GM18519 (cell line): Measurements from ENCODE around the gene TTR.

Source experiments
- ATAC-seq: cut with Tn5 transposase; IDR thresholded peaks from one replicate; pipeline ENCODE4 v1.9.1; 2021; ENCODE audit warnings: mild to moderate bottlenecking, moderate library complexity; ENCODE audit not compliant: unreplicated experiment, low FRiP score

TTR gene

GRCh38 chr18:31612124-31612523 lies 20.4 kb downstream of the TTR start:
- no peak for ATAC-seq

- ATAC-seq, result no peak
Observed at GRCh38 chr18:31614044-31614443, 22.4 kb downstream of the TTR start.

DNA sequence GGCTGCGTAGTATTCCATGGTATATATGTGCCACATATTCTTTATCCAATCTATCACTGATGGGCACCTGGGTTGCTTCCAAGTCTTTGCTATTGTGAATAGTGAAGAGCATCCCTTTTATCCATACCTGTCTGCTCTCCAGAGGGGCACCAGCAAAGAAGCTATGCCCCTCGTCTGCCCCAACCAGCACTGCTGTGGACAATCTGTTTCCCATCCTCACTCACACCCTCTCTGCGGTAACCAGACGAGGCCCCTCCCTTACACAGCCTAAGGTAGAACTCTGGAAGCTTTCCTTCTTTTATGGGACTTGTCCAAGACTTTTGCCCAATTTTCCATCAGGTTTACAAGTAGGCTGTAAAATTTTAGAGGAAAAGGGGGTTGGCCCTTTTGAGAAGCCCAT lies 24.9 kb downstream of the TTR start:
- ATAC-seq, result no peak

DNA sequence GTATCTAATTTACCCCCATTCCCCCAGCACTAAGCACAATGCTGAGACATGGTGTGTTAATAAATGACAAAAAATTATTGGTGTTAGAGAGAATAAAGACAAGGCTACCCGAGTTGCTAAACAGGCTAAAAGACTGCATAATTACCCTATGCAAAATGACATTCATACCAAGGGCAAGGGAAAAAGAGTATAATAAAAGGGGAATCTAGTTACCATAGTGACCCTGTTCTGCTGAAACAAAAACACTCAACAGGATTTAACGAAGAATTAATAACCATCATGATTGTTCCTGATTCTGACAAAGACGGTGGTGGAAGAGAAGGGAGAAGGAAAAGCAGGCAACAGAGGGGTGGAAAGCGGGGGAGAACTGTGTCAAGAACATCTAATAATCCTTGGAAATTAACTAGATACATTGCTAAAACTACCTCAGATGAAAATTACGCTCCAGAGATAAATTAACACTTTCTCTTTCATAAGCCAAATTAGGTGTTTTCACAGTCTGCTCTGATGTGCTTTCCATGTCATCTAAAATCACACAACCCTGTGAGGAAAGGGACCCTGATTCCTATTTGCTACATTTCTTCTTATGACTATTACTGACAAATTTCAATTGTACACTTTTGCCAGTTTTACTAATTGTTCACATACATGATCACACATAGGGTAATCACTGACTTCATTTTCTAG lies 25.5 kb downstream of the TTR start:
- ATAC-seq, result no peak

- no peak for ATAC-seq
Observed at GRCh38 chr18:31618801-31619200, 27.1 kb downstream of the TTR start.

GRCh38 chr18:31619291-31619690 lies 27.6 kb downstream of the TTR start:
- ATAC-seq, result no peak

GRCh38 chr18:31624892-31625640 lies 33.4 kb downstream of the TTR start:
- no peak for ATAC-seq

- ATAC-seq, result no peak
Observed at GRCh38 chr18:31626409-31626808, 34.7 kb downstream of the TTR start.

DNA sequence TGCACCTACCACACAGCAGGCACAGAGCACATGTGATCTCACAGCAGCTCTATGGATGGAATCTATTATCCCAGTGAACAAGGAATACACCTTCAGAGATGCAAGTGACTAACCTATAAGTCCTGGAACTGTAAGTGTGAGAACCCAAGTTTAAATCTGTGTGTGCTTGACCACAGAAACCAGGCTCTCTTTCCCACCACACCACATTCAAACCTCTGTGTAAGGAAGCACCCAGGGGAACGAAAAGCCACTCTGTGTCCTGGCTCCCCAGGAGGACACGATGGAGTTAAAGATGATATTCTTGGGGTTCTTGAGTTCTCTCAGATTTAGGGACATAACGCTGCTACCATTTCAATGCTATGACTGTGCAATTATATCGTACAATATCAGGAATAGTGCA lies 38.9 kb downstream of the TTR start:
- ATAC-seq, result no peak

DNA sequence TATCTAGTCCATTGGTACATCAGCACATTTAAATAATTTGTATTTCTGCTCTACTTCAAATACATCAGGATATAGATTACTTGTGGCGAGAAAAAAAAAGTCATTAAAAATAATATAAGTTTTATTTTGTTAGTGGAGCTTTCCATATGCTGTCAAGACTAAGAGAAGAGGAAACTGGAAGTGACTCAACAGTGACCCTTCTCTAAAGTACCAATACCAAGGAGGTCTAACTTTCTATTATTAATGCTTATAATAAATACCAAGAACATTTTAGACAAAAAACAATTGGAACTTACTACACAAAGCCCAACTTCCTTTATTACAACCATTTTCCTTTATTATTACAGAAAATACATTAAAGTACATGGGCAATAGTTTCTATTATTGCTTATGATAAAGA lies 39.8 kb downstream of the TTR start:
- ATAC-seq, result no peak

- no peak for ATAC-seq
Observed at GRCh38 chr18:31632356-31632755, 40.7 kb downstream of the TTR start.

DNA sequence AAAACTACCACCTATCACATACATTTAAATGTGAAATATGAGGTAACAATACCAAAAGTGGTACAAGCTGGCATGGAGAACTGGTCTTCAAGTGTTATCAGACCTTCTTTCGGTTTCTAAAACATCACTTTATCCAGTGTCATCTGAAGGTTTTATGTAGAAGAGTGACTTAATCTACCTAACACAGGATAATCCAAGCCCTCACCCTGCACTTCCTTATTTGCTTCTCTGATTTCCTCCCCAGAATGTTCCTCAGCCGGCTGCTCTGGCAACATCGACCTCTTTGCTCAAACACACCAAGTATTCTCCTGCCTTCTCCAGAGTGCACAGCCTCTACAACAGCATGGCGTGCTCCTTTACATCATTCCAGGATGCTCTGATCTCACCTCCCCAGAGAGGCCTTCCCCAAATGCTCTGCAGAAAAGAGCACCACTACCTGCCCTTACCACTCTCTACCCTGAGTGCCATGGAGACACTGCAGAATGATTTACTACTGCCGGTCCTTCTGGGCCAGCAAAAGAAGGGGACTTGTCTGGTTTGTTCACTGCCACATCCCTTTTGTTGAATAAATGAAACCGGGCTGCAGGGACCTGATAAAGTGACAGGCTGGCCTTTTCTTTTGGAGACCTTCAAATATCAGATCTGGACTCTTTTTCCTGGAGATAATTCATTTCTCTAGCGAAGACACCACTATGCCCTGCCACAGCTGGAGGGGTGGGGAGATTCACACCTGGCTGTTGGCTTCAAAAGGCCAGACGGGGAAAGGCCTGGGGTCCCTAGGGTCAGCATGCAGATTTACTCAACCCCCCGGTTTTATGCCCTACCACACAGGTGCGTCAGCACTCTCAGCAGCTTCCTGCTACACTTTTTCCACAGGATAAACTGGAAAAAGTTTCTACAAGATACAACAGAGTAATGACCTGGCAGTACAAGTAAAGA lies 42.0 kb downstream of the TTR start:
- no peak for ATAC-seq

DNA sequence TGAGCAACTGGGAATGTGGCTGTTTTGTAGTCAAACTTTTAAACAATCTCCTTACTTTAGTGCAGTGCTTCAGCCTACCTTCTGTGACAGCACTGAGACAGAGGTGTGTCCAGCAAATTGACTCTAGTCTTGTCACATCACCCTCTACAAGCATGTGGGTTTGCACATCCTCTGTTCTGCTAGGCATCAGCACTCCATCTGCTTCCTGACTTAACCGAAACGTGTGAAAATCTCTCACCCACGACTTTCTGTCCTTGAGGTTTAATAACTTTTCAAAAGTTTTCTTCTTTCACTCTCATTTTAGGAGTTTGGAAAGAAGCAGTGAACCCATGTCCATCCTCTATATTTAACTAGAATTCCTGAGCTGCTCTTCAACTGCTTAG lies 42.6 kb downstream of the TTR start:
- ATAC-seq, result peak; percentile 99

- ATAC-seq, result no peak
Observed at GRCh38 chr18:31636387-31636786, 44.7 kb downstream of the TTR start.

DNA sequence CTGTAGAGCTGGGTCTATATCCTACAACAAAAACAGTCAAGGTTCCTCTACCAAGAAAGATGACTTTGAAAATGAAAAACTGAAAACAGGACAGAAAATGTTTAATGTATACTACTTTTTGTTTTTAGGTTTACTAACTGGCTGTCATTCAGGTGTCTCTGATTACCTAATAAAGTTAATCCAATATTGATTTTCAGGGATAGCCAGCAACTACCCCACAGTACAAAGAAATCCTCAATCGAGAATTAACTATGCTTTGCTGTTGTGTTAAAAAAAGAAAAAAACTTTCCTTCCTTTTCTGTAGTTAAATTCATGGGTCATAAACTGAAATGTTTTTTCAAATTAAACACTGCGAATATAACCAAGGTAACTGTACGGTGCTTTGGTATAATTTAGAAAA lies 45.8 kb downstream of the TTR start:
- ATAC-seq, result no peak

- ATAC-seq, result no peak
Observed at GRCh38 chr18:31643003-31643402, 51.3 kb downstream of the TTR start.

- no peak for ATAC-seq
Observed at GRCh38 chr18:31645411-31645810, 53.7 kb downstream of the TTR start.

- no peak for ATAC-seq
Observed at GRCh38 chr18:31646332-31647126, 54.9 kb downstream of the TTR start.

GRCh38 chr18:31647127-31647753 lies 55.6 kb downstream of the TTR start:
- ATAC-seq, result no peak
